ENCODE results near the gene SLC17A9. TPM values are rescaled to one million over a fixed set of nuclear protein-coding genes. Genes with fewer than 3 reads are reported as not detected.

The SLC17A9 gene
- total RNA-seq, 1 experiment from 2014 or later: 0.22 TPM

DNA sequence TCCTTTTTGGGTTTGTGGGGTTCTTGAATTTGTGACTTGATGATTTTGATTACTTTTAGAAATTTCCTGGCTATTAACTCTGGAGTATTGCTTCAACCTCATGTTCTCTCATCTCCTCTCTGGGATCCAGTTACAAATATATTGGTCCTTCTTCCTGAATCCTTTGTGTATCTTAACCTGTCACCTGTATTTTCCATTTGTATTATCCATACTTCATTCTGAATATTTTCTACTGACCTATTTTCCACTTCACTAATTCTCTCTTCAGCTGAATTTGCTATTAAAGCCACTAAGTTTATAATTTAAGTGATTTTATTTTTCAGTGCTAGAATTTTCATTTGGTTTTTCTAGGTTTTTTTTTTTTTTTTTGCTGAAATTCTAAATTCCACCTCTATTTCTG, 60.7 kb downstream of the SLC17A9 start:
- no peak overlapping the region for H3K4me3 ChIP-seq
- no peak overlapping the region for H3K27ac ChIP-seq
- no peak overlapping the region for H3K4me2 ChIP-seq
- no TSS peak for BruUV-seq (replicated peaks)
- H3K27me3 ChIP-seq (ENCODE audit: insufficient read depth, low read depth): peaks cover 88% of the 10 kb centered on the region
- H4K20me1 ChIP-seq (ENCODE audit: insufficient read depth): no peaks in the 10 kb centered on the region
- H3K79me2 ChIP-seq (ENCODE audit: low read depth): no peaks in the 10 kb centered on the region
- no peaks in the 10 kb centered on the region for H3K9me3 ChIP-seq (ENCODE audit: insufficient read depth, low read depth)
- ChIA-PET POLR2A (ENCODE audit: unreplicated experiment) (no interaction called here), CTCF (no interaction called here)
- no peaks in the 10 kb centered on the region for H3K4me1 ChIP-seq (replicated peaks; ENCODE audit: insufficient read depth)
- no peak for DNase-seq
- intact Hi-C loops (cut with micrococcal nuclease; ENCODE audit: unreplicated experiment): no loop called here
- H3K36me3 ChIP-seq (ENCODE audit: low read depth): no peaks in the 10 kb centered on the region
- H3K9me2 ChIP-seq (ENCODE audit: insufficient read depth): no peaks in the 10 kb centered on the region
- TF ChIP-seq EZH2 (IDR thresholded peaks at IDR 0.05; ENCODE audit: low read depth): no peak
- TF ChIP-seq, protein P1, sequence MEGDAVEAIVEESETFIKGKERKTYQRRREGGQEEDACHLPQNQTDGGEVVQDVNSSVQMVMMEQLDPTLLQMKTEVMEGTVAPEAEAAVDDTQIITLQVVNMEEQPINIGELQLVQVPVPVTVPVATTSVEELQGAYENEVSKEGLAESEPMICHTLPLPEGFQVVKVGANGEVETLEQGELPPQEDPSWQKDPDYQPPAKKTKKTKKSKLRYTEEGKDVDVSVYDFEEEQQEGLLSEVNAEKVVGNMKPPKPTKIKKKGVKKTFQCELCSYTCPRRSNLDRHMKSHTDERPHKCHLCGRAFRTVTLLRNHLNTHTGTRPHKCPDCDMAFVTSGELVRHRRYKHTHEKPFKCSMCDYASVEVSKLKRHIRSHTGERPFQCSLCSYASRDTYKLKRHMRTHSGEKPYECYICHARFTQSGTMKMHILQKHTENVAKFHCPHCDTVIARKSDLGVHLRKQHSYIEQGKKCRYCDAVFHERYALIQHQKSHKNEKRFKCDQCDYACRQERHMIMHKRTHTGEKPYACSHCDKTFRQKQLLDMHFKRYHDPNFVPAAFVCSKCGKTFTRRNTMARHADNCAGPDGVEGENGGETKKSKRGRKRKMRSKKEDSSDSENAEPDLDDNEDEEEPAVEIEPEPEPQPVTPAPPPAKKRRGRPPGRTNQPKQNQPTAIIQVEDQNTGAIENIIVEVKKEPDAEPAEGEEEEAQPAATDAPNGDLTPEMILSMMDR (conservative IDR thresholded peaks at IDR 0.05): no peak
- no peaks in the 10 kb centered on the region for H3F3A ChIP-seq (ENCODE audit: insufficient read depth, low read depth)
- H2AFZ ChIP-seq: no peak overlapping the region

DNA sequence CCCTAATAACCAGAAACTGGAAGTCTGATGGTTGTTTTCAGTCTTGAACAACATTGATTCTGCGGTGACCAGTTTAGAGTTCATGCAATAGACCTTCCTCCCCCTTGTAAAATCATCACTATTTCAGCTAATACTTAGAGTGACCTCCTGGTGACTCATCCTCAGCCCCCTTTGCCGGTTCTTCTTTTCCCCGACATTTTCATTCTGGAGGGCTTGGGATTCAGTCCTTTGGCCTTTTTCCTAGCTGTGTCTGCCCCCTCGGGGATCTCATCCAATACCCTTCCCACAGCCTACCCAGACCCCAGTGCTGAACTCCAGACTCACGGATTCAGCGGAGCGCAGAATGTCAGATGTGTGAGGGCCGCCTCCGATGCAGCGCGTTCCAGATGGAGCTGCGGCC, 61.8 kb downstream of the SLC17A9 start:
- Histone ChIP-seq H3K27ac (no peak overlapping the region), H3K4me1 (replicated peaks; ENCODE audit: insufficient read depth) (peaks cover 1% of the 10 kb centered on the region; the same call in 1 of the 2 replicates), H3K27me3 (ENCODE audit: insufficient read depth, low read depth) (peaks cover 95% of the 10 kb centered on the region), H3K4me2 (no peak overlapping the region), H3K79me2 (ENCODE audit: low read depth) (no peaks in the 10 kb centered on the region), H3K9me2 (ENCODE audit: insufficient read depth) (no peaks in the 10 kb centered on the region), H3K4me3 (no peak overlapping the region), H2AFZ (no peak overlapping the region), H3F3A (ENCODE audit: insufficient read depth, low read depth) (no peaks in the 10 kb centered on the region), H3K9me3 (ENCODE audit: insufficient read depth, low read depth) (no peaks in the 10 kb centered on the region), H4K20me1 (ENCODE audit: insufficient read depth) (no peaks in the 10 kb centered on the region), H3K36me3 (ENCODE audit: low read depth) (no peaks in the 10 kb centered on the region)
- CTCF ChIA-PET: interaction anchor here (0.6 kb wide), 1 partner anchor 165 kb away, joined by 3 read pairs; no protein-coding TSS in a partner anchor
- no peak for TF ChIP-seq EZH2 (IDR thresholded peaks at IDR 0.05; ENCODE audit: low read depth)
- intact Hi-C loops (cut with micrococcal nuclease; ENCODE audit: unreplicated experiment): no loop called here
- POLR2A ChIA-PET (ENCODE audit: unreplicated experiment): no interaction called here
- no TSS peak for BruUV-seq (replicated peaks)
- DNase-seq: no peak

DNA sequence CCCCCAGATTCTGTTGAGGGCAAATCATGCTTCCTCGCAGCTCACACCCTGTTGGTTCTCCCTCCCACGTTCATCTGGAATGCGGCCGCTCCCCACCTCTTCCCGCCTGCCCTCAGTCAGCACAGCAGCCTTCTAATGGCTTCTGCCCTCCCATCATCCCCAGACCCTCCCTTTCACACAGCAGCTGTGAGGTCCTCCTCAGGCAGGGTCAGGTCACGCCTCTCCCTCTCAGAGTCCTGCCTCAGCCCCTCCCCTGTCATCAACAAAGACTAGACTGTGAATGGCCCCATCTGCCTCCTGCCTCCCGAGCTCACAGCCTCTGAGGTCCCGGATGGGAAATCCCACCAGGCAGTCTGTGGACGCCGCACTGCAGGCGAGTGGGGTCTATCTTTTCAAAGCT, 62.2 kb downstream of the SLC17A9 start:
- TF ChIP-seq, protein P1 (conservative IDR thresholded peaks at IDR 0.05): no peak
- TF ChIP-seq EZH2 (IDR thresholded peaks at IDR 0.05; ENCODE audit: low read depth): no peak
- Histone ChIP-seq H3K36me3 (ENCODE audit: low read depth) (no peaks in the 10 kb centered on the region), H3K4me1 (replicated peaks; ENCODE audit: insufficient read depth) (peaks cover 5% of the 10 kb centered on the region), H3K27ac (no peak overlapping the region), H3K9me3 (ENCODE audit: insufficient read depth, low read depth) (no peaks in the 10 kb centered on the region), H2AFZ (no peak overlapping the region), H3K27me3 (ENCODE audit: insufficient read depth, low read depth) (peaks cover 95% of the 10 kb centered on the region), H4K20me1 (ENCODE audit: insufficient read depth) (no peaks in the 10 kb centered on the region), H3K4me2 (no peak overlapping the region), H3K79me2 (ENCODE audit: low read depth) (no peaks in the 10 kb centered on the region), H3K9me2 (ENCODE audit: insufficient read depth) (no peaks in the 10 kb centered on the region), H3K4me3 (no peak overlapping the region), H3F3A (ENCODE audit: insufficient read depth, low read depth) (no peaks in the 10 kb centered on the region)
- ChIA-PET POLR2A (ENCODE audit: unreplicated experiment) (no interaction called here), CTCF (no interaction called here)
- no peak for DNase-seq
- BruUV-seq (replicated peaks): no TSS peak
- intact Hi-C loops (cut with micrococcal nuclease; ENCODE audit: unreplicated experiment): no loop called here

DNA sequence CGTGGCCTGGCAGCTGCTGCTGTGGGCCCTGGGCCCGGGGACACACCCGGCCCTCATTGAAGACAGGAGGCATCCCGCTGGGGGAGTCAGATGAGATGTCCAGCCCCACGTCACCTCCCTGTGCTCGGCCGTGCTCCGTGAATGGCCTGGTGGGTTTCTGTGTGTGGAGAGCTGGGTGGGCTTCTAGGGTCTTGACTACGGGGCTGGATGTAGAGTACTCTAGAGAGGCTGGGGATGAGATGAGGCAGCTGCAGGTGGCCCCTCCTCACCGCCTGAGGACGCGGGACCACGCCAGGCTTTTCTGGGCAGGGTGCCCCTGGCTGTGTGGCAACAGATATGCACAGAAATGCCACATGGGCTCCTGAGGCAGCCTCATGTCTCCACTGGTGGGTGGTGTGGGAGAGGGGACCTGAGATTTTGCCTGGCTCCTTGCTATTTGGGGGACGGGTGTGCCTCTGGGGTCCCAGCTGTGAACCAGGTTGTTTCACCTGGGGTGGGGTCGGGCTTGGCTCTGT, 62.7 kb downstream of the SLC17A9 start:
- H3K79me2 ChIP-seq (ENCODE audit: low read depth): no peaks in the 10 kb centered on the region
- no peak for TF ChIP-seq EZH2 (IDR thresholded peaks at IDR 0.05; ENCODE audit: low read depth)
- TF ChIP-seq, protein P1 (conservative IDR thresholded peaks at IDR 0.05): no peak
- ChIA-PET CTCF (interaction anchor here (0.6 kb wide), 1 partner anchor 212 kb away, joined by 4 read pairs; no protein-coding TSS in a partner anchor), POLR2A (ENCODE audit: unreplicated experiment) (no interaction called here)
- no peak overlapping the region for H2AFZ ChIP-seq
- H3K4me1 ChIP-seq (replicated peaks; ENCODE audit: insufficient read depth): peaks cover 5% of the 10 kb centered on the region
- H3K36me3 ChIP-seq (ENCODE audit: low read depth): no peaks in the 10 kb centered on the region
- H3K9me2 ChIP-seq (ENCODE audit: insufficient read depth): no peaks in the 10 kb centered on the region
- H3F3A ChIP-seq (ENCODE audit: insufficient read depth, low read depth): no peaks in the 10 kb centered on the region
- H3K27ac ChIP-seq: no peak overlapping the region
- peaks cover 95% of the 10 kb centered on the region for H3K27me3 ChIP-seq (ENCODE audit: insufficient read depth, low read depth)
- no TSS peak for BruUV-seq (replicated peaks)
- H4K20me1 ChIP-seq (ENCODE audit: insufficient read depth): 0 out of 2 replicates have a peak, but pooled peaks cover under 1% of the 10 kb centered on the region
- no peak overlapping the region for H3K4me2 ChIP-seq
- DNase-seq: no peak
- no peaks in the 10 kb centered on the region for H3K9me3 ChIP-seq (ENCODE audit: insufficient read depth, low read depth)
- H3K4me3 ChIP-seq: no peak overlapping the region
- intact Hi-C loops (cut with micrococcal nuclease; ENCODE audit: unreplicated experiment): no loop called here

Measured in PC-9 (cell line).